ENCODE data around the gene DIS3L2. TPM values are rescaled to one million over a fixed set of nuclear protein-coding genes. Genes with fewer than 3 reads are reported as not detected.

Gene DIS3L2
- total RNA-seq, 2 donors from 2014 or later: 22.6 to 32.3 TPM

- Histone ChIP-seq H3K9me3 (no peaks in the 10 kb centered on the region), H3K4me3 (no peak overlapping the region), H3K36me3 (no peaks in the 10 kb centered on the region), H3K4me1 (no peaks in the 10 kb centered on the region), H3K27ac (no peak overlapping the region), H3K9ac (ENCODE audit: low read depth in 2 of 2, low read length in 2 of 2) (no peak overlapping the region), H3K27me3 (no peaks in the 10 kb centered on the region)
- intact Hi-C loops (cut with DNase I): no loop called here
- DNase-seq: no peak
- no peak for TF ChIP-seq CTCF (IDR thresholded peaks at IDR 0.05)
These were observed 301.8 kb downstream of the DIS3L2 start for GRCh38 chr2:232263295-232263694.

DNA sequence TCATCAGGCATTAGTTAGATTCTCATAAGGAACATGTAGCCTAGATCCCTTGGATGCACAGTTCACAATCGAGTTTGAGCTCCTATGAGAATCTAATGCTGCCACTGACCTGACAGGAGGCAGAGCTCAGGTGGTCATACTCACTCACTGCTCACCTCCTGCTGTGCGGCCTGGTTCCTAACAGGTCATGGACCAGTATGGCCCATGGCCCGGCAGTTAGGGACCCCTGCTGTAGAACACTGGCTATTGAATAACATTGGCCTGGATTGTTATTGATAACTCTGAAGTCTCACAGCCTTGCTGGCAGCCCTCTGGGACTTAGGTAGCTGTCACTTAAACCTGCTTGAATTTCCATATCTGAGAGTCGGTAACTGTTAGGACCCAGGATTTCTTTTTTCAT lies 302.6 kb downstream of the DIS3L2 start:
- Histone ChIP-seq H3K36me3 (no peaks in the 10 kb centered on the region), H3K4me3 (no peak overlapping the region)

GRCh38 chr2:232265329-232265728 lies 303.8 kb downstream of the DIS3L2 start:
- Histone ChIP-seq H3K9ac (ENCODE audit: low read depth in 2 of 2, low read length in 2 of 2) (no peak overlapping the region), H3K9me3 (no peaks in the 10 kb centered on the region), H3K4me1 (no peaks in the 10 kb centered on the region), H3K27me3 (no peaks in the 10 kb centered on the region), H3K36me3 (no peaks in the 10 kb centered on the region), H3K27ac (no peak overlapping the region), H3K4me3 (no peak overlapping the region)
- no peak for TF ChIP-seq CTCF (IDR thresholded peaks at IDR 0.05)
- no peak for DNase-seq
- intact Hi-C loops (cut with DNase I): no loop called here

More for the DNA sequence above, 302.6 kb downstream of the DIS3L2 start:
- no peak for TF ChIP-seq CTCF (IDR thresholded peaks at IDR 0.05)
- no peak overlapping the region for H3K27ac ChIP-seq
- H3K4me1 ChIP-seq: no peaks in the 10 kb centered on the region
- H3K9me3 ChIP-seq: no peaks in the 10 kb centered on the region
- intact Hi-C loops (cut with DNase I): no loop called here
- no peak for DNase-seq
- H3K9ac ChIP-seq (ENCODE audit: low read depth in 2 of 2, low read length in 2 of 2): no peak overlapping the region
- no peaks in the 10 kb centered on the region for H3K27me3 ChIP-seq

DNA sequence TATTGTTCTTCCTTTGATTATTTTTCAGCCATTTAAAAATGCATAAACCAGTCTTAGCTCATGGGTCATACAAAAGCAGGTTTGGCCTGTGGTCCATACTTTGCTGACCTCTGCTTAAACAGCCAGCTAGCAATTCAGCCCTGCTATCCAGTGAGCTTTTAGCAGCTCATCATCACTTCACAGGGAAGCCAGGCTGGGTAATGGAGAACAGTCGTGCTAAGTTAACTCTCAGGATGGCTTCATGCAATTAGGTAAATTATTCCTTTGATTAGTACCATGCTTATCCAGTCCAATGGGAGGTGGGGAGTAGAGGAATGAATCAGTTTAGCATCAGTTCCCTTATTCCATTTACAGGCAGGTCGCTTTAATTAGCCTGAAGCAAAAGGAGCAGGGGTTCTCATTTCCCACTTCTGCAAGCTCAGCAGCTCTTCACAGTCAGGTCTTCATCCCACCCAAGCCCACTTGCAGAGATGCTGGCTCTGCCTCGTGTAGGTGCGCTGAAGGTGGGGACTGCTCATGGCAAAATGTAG lies 307.2 kb downstream of the DIS3L2 start:
- Histone ChIP-seq H3K36me3 (no peaks in the 10 kb centered on the region), H3K27me3 (no peaks in the 10 kb centered on the region), H3K9me3 (no peaks in the 10 kb centered on the region), H3K9ac (ENCODE audit: low read depth in 2 of 2, low read length in 2 of 2) (no peak overlapping the region), H3K4me1 (no peaks in the 10 kb centered on the region), H3K4me3 (no peak overlapping the region), H3K27ac (no peak overlapping the region)
- DNase-seq: no peak
- TF ChIP-seq CTCF (IDR thresholded peaks at IDR 0.05): no peak
- intact Hi-C loops (cut with DNase I): no loop called here

DNA sequence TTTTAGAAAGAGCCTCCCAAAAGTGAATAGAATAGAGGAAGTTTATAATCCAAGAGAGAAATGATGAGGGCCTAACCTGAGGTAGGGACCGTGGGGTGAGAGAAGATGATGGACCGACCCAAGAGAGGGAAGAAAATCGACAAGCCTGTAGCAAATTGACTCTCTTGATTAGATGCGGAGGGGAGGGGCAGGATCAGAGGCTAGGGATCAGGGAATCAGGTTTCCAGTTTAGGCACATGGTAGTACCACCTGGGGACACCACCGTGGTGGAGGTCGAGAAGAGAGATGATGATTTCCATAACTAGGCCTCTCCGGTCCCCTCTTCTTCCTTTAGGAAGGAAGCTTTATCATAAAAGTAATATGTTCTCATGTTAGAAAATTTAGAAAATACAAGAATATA lies 308.4 kb downstream of the DIS3L2 start:
- H3K9me3 ChIP-seq: no peaks in the 10 kb centered on the region
- intact Hi-C loops (cut with DNase I): no loop called here
- TF ChIP-seq CTCF (IDR thresholded peaks at IDR 0.05): no peak
- H3K27ac ChIP-seq: no peak overlapping the region
- no peak overlapping the region for H3K4me3 ChIP-seq
- H3K9ac ChIP-seq (ENCODE audit: low read depth in 2 of 2, low read length in 2 of 2): no peak overlapping the region
- DNase-seq: no peak
- no peaks in the 10 kb centered on the region for H3K4me1 ChIP-seq
- H3K27me3 ChIP-seq: no peaks in the 10 kb centered on the region
- no peaks in the 10 kb centered on the region for H3K36me3 ChIP-seq
